Measurements from ENCODE around the gene NAT10.

Gene NAT10

GRCh38 chr11:34155757-34156062 is 50.3 kb downstream of the NAT10 start:
- H3K9ac ChIP-seq (ENCODE audit: low read length): no peak overlapping the region
- no peak overlapping the region for H4K12ac ChIP-seq (ENCODE audit: low read depth, low read length)
- H3K79me1 ChIP-seq (ENCODE audit: low read length): no peaks in the 10 kb centered on the region
- no peak overlapping the region for H2AK5ac ChIP-seq (ENCODE audit: low read length)
- H3K9me3 ChIP-seq (ENCODE audit: insufficient read depth, low read depth, low read length): peaks cover 3% of the 10 kb centered on the region
- H3K14ac ChIP-seq (ENCODE audit: low read length): no peak overlapping the region
- H4K8ac ChIP-seq (ENCODE audit: low read depth, low read length): no peak overlapping the region
- no peak overlapping the region for H3K4ac ChIP-seq (ENCODE audit: low read depth, low read length)
- H3K36me3 ChIP-seq (ENCODE audit: control insufficient read depth in 1 of 2, insufficient read depth in 2 of 2, low read length in 2 of 2): peaks cover 58 to 66% of the 10 kb centered on the region in 2 experiments
- WGBS (ENCODE audit: extremely low coverage, insufficient coverage, insufficient read length): no CpG with 5 or more reads among the region's 2 CpGs
- no peak overlapping the region for H3K4me3 ChIP-seq (ENCODE audit: low read depth, low read length)
- no peak overlapping the region for H3K4me2 ChIP-seq (ENCODE audit: low read length)
- H2AFZ ChIP-seq (ENCODE audit: insufficient read depth, low read length, poor library complexity): no peak overlapping the region
- H3K27me3 ChIP-seq (ENCODE audit: insufficient read depth, low read length): no peaks in the 10 kb centered on the region
- H3K4me1 ChIP-seq (ENCODE audit: control insufficient read depth in 1 of 2, insufficient read depth in 2 of 2, low read length in 2 of 2): no peaks in the 10 kb centered on the region
- no peak overlapping the region for H3K23ac ChIP-seq (ENCODE audit: low read length)
- no peaks in the 10 kb centered on the region for H3K79me2 ChIP-seq (ENCODE audit: control insufficient read depth, insufficient read depth, low read length, poor library complexity)
- H3K18ac ChIP-seq (ENCODE audit: low read length): no peak overlapping the region
- no peak overlapping the region for H3K27ac ChIP-seq (ENCODE audit: low read depth, low read length)
- no peak overlapping the region for H4K91ac ChIP-seq (ENCODE audit: low read depth, low read length)
- H2BK120ac ChIP-seq (ENCODE audit: insufficient read depth, low read length, poor library complexity): no peak overlapping the region
- H2BK5ac ChIP-seq (ENCODE audit: low read depth, low read length, poor library complexity): no peak overlapping the region
- DNase-seq: peak; percentile 43 to 74
- no peak overlapping the region for H2BK12ac ChIP-seq (ENCODE audit: low read length)

- peaks cover 59 to 62% of the 10 kb centered on the region in 2 experiments for H3K36me3 ChIP-seq (ENCODE audit: control insufficient read depth in 1 of 2, insufficient read depth in 2 of 2, low read length in 2 of 2)
- H3K79me2 ChIP-seq (ENCODE audit: control insufficient read depth, insufficient read depth, low read length, poor library complexity): no peaks in the 10 kb centered on the region
- no peak overlapping the region for H3K14ac ChIP-seq (ENCODE audit: low read length)
- H3K27ac ChIP-seq (ENCODE audit: low read depth, low read length): no peak overlapping the region
- peaks cover 2 to 6% of the 10 kb centered on the region in 2 experiments for H3K4me1 ChIP-seq (ENCODE audit: control insufficient read depth in 1 of 2, insufficient read depth in 2 of 2, low read length in 2 of 2)
- H2BK120ac ChIP-seq (ENCODE audit: insufficient read depth, low read length, poor library complexity): no peak overlapping the region
- H3K4me3 ChIP-seq (ENCODE audit: low read depth, low read length): peak overlapping the region; percentile 7
- H2AK5ac ChIP-seq (ENCODE audit: low read length): no peak overlapping the region
- H2BK12ac ChIP-seq (ENCODE audit: low read length): no peak overlapping the region
- no peaks in the 10 kb centered on the region for H3K79me1 ChIP-seq (ENCODE audit: low read length)
- H3K18ac ChIP-seq (ENCODE audit: low read length): no peak overlapping the region
- no peak overlapping the region for H4K12ac ChIP-seq (ENCODE audit: low read depth, low read length)
- H3K23ac ChIP-seq (ENCODE audit: low read length): no peak overlapping the region
- H3K4ac ChIP-seq (ENCODE audit: low read depth, low read length): no peak overlapping the region
- no peak for DNase-seq
- no peak overlapping the region for H4K91ac ChIP-seq (ENCODE audit: low read depth, low read length)
- no peak overlapping the region for H4K8ac ChIP-seq (ENCODE audit: low read depth, low read length)
- H2AFZ ChIP-seq (ENCODE audit: insufficient read depth, low read length, poor library complexity): no peak overlapping the region
- no peaks in the 10 kb centered on the region for H3K27me3 ChIP-seq (ENCODE audit: insufficient read depth, low read length)
- H3K9me3 ChIP-seq (ENCODE audit: insufficient read depth, low read depth, low read length): peaks cover 3% of the 10 kb centered on the region
- no CpG with 5 or more reads among the region's 9 CpGs for WGBS (ENCODE audit: extremely low coverage, insufficient coverage, insufficient read length)
- no peak overlapping the region for H2BK5ac ChIP-seq (ENCODE audit: low read depth, low read length, poor library complexity)
- H3K4me2 ChIP-seq (ENCODE audit: low read length): no peak overlapping the region
- H3K9ac ChIP-seq (ENCODE audit: low read length): no peak overlapping the region
These were observed 51.7 kb downstream of the NAT10 start for GRCh38 chr11:34157163-34157562.

- no peak overlapping the region for H3K23ac ChIP-seq (ENCODE audit: low read length)
- no peak for DNase-seq
- no peak overlapping the region for H4K12ac ChIP-seq (ENCODE audit: low read depth, low read length)
- no peak overlapping the region for H3K4me2 ChIP-seq (ENCODE audit: low read length)
- H3K27ac ChIP-seq (ENCODE audit: low read depth, low read length): no peak overlapping the region
- H4K8ac ChIP-seq (ENCODE audit: low read depth, low read length): no peak overlapping the region
- no peak overlapping the region for H2AK5ac ChIP-seq (ENCODE audit: low read length)
- no peak overlapping the region for H3K14ac ChIP-seq (ENCODE audit: low read length)
- H3K4me3 ChIP-seq (ENCODE audit: low read depth, low read length): no peak overlapping the region
- H3K4me1 ChIP-seq (ENCODE audit: control insufficient read depth in 1 of 2, insufficient read depth in 2 of 2, low read length in 2 of 2): peaks cover 6 to 9% of the 10 kb centered on the region in 2 experiments
- no CpG with 5 or more reads among the region's 6 CpGs for WGBS (ENCODE audit: extremely low coverage, insufficient coverage, insufficient read length)
- no peak overlapping the region for H3K9ac ChIP-seq (ENCODE audit: low read length)
- peaks cover 3% of the 10 kb centered on the region for H3K9me3 ChIP-seq (ENCODE audit: insufficient read depth, low read depth, low read length)
- no peak overlapping the region for H3K18ac ChIP-seq (ENCODE audit: low read length)
- H3K4ac ChIP-seq (ENCODE audit: low read depth, low read length): no peak overlapping the region
- no peaks in the 10 kb centered on the region for H3K79me1 ChIP-seq (ENCODE audit: low read length)
- peaks cover 52 to 53% of the 10 kb centered on the region in 2 experiments for H3K36me3 ChIP-seq (ENCODE audit: control insufficient read depth in 1 of 2, insufficient read depth in 2 of 2, low read length in 2 of 2)
- no peak overlapping the region for H2BK120ac ChIP-seq (ENCODE audit: insufficient read depth, low read length, poor library complexity)
- H2BK12ac ChIP-seq (ENCODE audit: low read length): no peak overlapping the region
- H3K27me3 ChIP-seq (ENCODE audit: insufficient read depth, low read length): no peaks in the 10 kb centered on the region
- no peak overlapping the region for H4K91ac ChIP-seq (ENCODE audit: low read depth, low read length)
- H2BK5ac ChIP-seq (ENCODE audit: low read depth, low read length, poor library complexity): no peak overlapping the region
- H2AFZ ChIP-seq (ENCODE audit: insufficient read depth, low read length, poor library complexity): no peak overlapping the region
- H3K79me2 ChIP-seq (ENCODE audit: control insufficient read depth, insufficient read depth, low read length, poor library complexity): no peaks in the 10 kb centered on the region
These were observed 53.2 kb downstream of the NAT10 start for GRCh38 chr11:34158661-34159060.

- H4K91ac ChIP-seq (ENCODE audit: low read depth, low read length): no peak overlapping the region
- H3K4me1 ChIP-seq (ENCODE audit: control insufficient read depth in 1 of 2, insufficient read depth in 2 of 2, low read length in 2 of 2): peaks cover 6 to 9% of the 10 kb centered on the region in 2 experiments
- H2BK120ac ChIP-seq (ENCODE audit: insufficient read depth, low read length, poor library complexity): no peak overlapping the region
- no peak overlapping the region for H4K12ac ChIP-seq (ENCODE audit: low read depth, low read length)
- no peak overlapping the region for H2BK5ac ChIP-seq (ENCODE audit: low read depth, low read length, poor library complexity)
- DNase-seq: no peak
- no peak overlapping the region for H3K9ac ChIP-seq (ENCODE audit: low read length)
- H2AK5ac ChIP-seq (ENCODE audit: low read length): no peak overlapping the region
- no peak overlapping the region for H3K4me3 ChIP-seq (ENCODE audit: low read depth, low read length)
- H3K36me3 ChIP-seq (ENCODE audit: control insufficient read depth in 1 of 2, insufficient read depth in 2 of 2, low read length in 2 of 2): peaks cover 43 to 44% of the 10 kb centered on the region in 2 experiments
- no peaks in the 10 kb centered on the region for H3K79me1 ChIP-seq (ENCODE audit: low read length)
- H3K79me2 ChIP-seq (ENCODE audit: control insufficient read depth, insufficient read depth, low read length, poor library complexity): no peaks in the 10 kb centered on the region
- H4K8ac ChIP-seq (ENCODE audit: low read depth, low read length): no peak overlapping the region
- H2AFZ ChIP-seq (ENCODE audit: insufficient read depth, low read length, poor library complexity): no peak overlapping the region
- H3K23ac ChIP-seq (ENCODE audit: low read length): no peak overlapping the region
- no peak overlapping the region for H3K14ac ChIP-seq (ENCODE audit: low read length)
- H3K4ac ChIP-seq (ENCODE audit: low read depth, low read length): no peak overlapping the region
- no peak overlapping the region for H3K18ac ChIP-seq (ENCODE audit: low read length)
- no peak overlapping the region for H3K4me2 ChIP-seq (ENCODE audit: low read length)
- H3K27me3 ChIP-seq (ENCODE audit: insufficient read depth, low read length): no peaks in the 10 kb centered on the region
- H2BK12ac ChIP-seq (ENCODE audit: low read length): no peak overlapping the region
- H3K9me3 ChIP-seq (ENCODE audit: insufficient read depth, low read depth, low read length): peaks cover 3% of the 10 kb centered on the region
- WGBS (ENCODE audit: extremely low coverage, insufficient coverage, insufficient read length): no CpG with 5 or more reads among the region's 22 CpGs
- H3K27ac ChIP-seq (ENCODE audit: low read depth, low read length): no peak overlapping the region
These were observed 54.8 kb downstream of the NAT10 start for GRCh38 chr11:34160049-34160721.

Measured in trophoblast cell (in vitro differentiated cells and primary cell).